ENCODE results near the gene GBP5.
A peak's percentile ranks its signal among the peaks of the same experiment; 100 is the strongest.

The GBP5 gene

DNA sequence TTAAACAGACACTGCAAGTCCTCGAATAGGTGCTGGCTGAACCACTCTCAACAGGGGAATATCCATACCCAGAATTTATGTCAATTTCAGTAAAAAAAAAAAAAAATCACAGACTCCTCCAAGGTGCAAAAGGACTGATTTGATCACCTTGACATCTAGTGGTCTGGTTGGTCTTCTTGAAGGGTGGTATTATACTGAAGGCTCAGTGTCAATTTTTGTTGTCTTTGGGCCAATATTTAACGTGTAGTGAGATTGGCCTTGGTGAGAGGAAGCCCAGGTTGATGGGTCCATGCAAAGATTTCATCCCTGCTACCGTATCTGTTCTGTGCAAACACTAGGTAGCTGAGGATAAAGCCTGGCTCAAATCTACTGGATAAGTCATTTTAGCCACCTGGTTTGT lies 4.0 kb upstream of the GBP5 start:
- DNase-seq (ENCODE audit: extremely low read depth, insufficient read length), result no peak
- TF ChIP-seq, protein P1, sequence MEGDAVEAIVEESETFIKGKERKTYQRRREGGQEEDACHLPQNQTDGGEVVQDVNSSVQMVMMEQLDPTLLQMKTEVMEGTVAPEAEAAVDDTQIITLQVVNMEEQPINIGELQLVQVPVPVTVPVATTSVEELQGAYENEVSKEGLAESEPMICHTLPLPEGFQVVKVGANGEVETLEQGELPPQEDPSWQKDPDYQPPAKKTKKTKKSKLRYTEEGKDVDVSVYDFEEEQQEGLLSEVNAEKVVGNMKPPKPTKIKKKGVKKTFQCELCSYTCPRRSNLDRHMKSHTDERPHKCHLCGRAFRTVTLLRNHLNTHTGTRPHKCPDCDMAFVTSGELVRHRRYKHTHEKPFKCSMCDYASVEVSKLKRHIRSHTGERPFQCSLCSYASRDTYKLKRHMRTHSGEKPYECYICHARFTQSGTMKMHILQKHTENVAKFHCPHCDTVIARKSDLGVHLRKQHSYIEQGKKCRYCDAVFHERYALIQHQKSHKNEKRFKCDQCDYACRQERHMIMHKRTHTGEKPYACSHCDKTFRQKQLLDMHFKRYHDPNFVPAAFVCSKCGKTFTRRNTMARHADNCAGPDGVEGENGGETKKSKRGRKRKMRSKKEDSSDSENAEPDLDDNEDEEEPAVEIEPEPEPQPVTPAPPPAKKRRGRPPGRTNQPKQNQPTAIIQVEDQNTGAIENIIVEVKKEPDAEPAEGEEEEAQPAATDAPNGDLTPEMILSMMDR (IDR thresholded peaks at IDR 0.05; ENCODE audit: insufficient read depth, low read length, poor library complexity, severe bottlenecking), result peak; percentile 7
- Histone ChIP-seq H3K4me3 (replicated peaks; ENCODE audit: low read depth, low read length) (no peak overlapping the region), H3K27me3 (replicated peaks; ENCODE audit: control insufficient read depth, insufficient read depth, low read length) (no peaks in the 10 kb centered on the region), H3K36me3 (ENCODE audit: control insufficient read depth, insufficient read depth, low read length) (no peaks in the 10 kb centered on the region)

GRCh38 chr1:89274411-89274857 lies 1.8 kb upstream of the GBP5 start:
- TF ChIP-seq, protein P1 (IDR thresholded peaks at IDR 0.05; ENCODE audit: insufficient read depth, low read length, poor library complexity, severe bottlenecking), result no peak
- H3K36me3 ChIP-seq (ENCODE audit: control insufficient read depth, insufficient read depth, low read length), result no peaks in the 10 kb centered on the region
- no peak overlapping the region for H3K4me3 ChIP-seq (replicated peaks; ENCODE audit: low read depth, low read length)
- no peaks in the 10 kb centered on the region for H3K27me3 ChIP-seq (replicated peaks; ENCODE audit: control insufficient read depth, insufficient read depth, low read length)
- no peak for DNase-seq (ENCODE audit: extremely low read depth, insufficient read length)

- no peak overlapping the region for H3K4me3 ChIP-seq (replicated peaks; ENCODE audit: low read depth, low read length)
- TF ChIP-seq, protein P1 (IDR thresholded peaks at IDR 0.05; ENCODE audit: insufficient read depth, low read length, poor library complexity, severe bottlenecking), result no peak
- peak; percentile 1 for DNase-seq (ENCODE audit: extremely low read depth, insufficient read length)
- no peaks in the 10 kb centered on the region for H3K36me3 ChIP-seq (ENCODE audit: control insufficient read depth, insufficient read depth, low read length)
- H3K27me3 ChIP-seq (replicated peaks; ENCODE audit: control insufficient read depth, insufficient read depth, low read length), result no peaks in the 10 kb centered on the region
These were observed 691 bp upstream of the GBP5 start for GRCh38 chr1:89273324-89273778.

- Histone ChIP-seq H3K36me3 (ENCODE audit: control insufficient read depth, insufficient read depth, low read length) (no peaks in the 10 kb centered on the region), H3K4me3 (replicated peaks; ENCODE audit: low read depth, low read length) (no peak overlapping the region), H3K27me3 (replicated peaks; ENCODE audit: control insufficient read depth, insufficient read depth, low read length) (no peaks in the 10 kb centered on the region)
- TF ChIP-seq, protein P1 (IDR thresholded peaks at IDR 0.05; ENCODE audit: insufficient read depth, low read length, poor library complexity, severe bottlenecking), result no peak
- no peak for DNase-seq (ENCODE audit: extremely low read depth, insufficient read length)
These were observed 1.2 kb downstream of the GBP5 start for GRCh38 chr1:89271341-89272015.

GRCh38 chr1:89270423-89270822 lies 2.2 kb downstream of the GBP5 start:
- H3K4me3 ChIP-seq (replicated peaks; ENCODE audit: low read depth, low read length), result no peak overlapping the region
- no peaks in the 10 kb centered on the region for H3K27me3 ChIP-seq (replicated peaks; ENCODE audit: control insufficient read depth, insufficient read depth, low read length)
- TF ChIP-seq, protein P1 (IDR thresholded peaks at IDR 0.05; ENCODE audit: insufficient read depth, low read length, poor library complexity, severe bottlenecking), result no peak
- no peaks in the 10 kb centered on the region for H3K36me3 ChIP-seq (ENCODE audit: control insufficient read depth, insufficient read depth, low read length)
- no peak for DNase-seq (ENCODE audit: extremely low read depth, insufficient read length)
